ENCODE measurements around the gene ST8SIA6.

DNA sequence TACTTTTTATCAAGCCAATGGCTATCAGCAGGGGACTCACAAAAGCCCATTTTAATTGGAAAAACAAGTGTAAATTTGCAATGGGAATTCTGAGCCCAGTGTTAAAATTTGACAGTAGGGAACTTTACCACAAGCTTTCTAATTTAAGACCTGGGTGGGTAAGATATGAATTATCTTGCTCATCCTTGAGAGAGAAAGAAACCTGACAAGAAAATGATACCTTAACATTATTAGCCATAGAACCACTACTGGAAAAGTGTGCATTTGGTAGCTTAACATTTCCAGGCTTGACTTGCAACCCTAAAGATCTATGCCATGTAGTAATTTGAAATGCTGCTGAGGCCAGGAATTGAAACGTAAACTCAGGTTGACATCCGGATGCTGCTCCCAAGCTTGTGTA, 2.7 kb upstream of the ST8SIA6 start:
- TF ChIP-seq USF2 (IDR thresholded peaks at IDR 0.05) (no peak), SMC3 (IDR thresholded peaks at IDR 0.05) (no peak), RFX5 (IDR thresholded peaks at IDR 0.05) (no peak), POLR2A (IDR thresholded peaks at IDR 0.05; ENCODE audit: low read length) (no peak), RCOR1 (IDR thresholded peaks at IDR 0.05; ENCODE audit: low read depth, low read length) (no peak), SREBF2 (IDR thresholded peaks at IDR 0.05) (no peak), CEBPB (IDR thresholded peaks at IDR 0.05) (no peak), ZC3H11A (IDR thresholded peaks at IDR 0.05) (no peak), MYC (IDR thresholded peaks at IDR 0.05; ENCODE audit: borderline replicate concordance, low read length) (no peak), ZFP36 (IDR thresholded peaks at IDR 0.05; ENCODE audit: borderline replicate concordance, partially characterized antibody) (no peak), MAX (IDR thresholded peaks at IDR 0.05) (no peak), REST (IDR thresholded peaks at IDR 0.05) (no peak), E2F6 (IDR thresholded peaks at IDR 0.05; ENCODE audit: borderline replicate concordance, low read depth) (no peak)
- TF ChIP-seq, protein P1, sequence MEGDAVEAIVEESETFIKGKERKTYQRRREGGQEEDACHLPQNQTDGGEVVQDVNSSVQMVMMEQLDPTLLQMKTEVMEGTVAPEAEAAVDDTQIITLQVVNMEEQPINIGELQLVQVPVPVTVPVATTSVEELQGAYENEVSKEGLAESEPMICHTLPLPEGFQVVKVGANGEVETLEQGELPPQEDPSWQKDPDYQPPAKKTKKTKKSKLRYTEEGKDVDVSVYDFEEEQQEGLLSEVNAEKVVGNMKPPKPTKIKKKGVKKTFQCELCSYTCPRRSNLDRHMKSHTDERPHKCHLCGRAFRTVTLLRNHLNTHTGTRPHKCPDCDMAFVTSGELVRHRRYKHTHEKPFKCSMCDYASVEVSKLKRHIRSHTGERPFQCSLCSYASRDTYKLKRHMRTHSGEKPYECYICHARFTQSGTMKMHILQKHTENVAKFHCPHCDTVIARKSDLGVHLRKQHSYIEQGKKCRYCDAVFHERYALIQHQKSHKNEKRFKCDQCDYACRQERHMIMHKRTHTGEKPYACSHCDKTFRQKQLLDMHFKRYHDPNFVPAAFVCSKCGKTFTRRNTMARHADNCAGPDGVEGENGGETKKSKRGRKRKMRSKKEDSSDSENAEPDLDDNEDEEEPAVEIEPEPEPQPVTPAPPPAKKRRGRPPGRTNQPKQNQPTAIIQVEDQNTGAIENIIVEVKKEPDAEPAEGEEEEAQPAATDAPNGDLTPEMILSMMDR (IDR thresholded peaks at IDR 0.05), result no peak
